ENCODE measurements around the gene UNC45A.

UNC45A gene

DNA sequence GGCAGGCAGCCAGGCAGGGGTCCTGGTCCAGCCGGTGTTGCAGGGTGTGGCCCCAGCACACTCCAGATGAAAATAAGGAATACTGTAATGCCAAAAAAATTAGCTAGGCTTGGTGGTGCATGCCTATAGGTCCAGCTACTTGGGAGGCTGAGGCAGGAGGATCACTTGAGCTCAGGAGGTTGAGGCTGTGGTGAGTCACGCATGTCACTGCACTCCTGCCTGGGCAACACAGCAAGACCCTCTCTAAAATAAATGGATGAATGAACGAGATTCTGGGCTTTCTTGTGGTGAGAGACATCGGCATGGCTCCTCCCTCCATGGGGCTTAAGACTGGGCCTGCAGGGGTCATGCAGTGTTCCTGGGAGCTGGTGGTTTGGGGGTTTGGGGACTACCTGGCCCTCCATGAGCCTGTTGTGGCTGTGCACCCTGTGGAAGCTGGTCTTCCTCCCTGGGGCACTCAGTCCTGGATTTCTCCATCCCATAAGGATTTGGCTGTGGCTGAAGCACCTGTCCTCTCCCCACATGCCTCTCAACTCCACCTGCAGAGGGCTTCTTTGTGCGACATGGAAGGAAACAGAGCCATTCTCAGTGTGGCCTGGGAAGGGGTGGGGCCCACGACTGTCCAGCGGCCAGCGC is 12.0 kb downstream of the UNC45A start:
- no peak for DNase-seq

DNA sequence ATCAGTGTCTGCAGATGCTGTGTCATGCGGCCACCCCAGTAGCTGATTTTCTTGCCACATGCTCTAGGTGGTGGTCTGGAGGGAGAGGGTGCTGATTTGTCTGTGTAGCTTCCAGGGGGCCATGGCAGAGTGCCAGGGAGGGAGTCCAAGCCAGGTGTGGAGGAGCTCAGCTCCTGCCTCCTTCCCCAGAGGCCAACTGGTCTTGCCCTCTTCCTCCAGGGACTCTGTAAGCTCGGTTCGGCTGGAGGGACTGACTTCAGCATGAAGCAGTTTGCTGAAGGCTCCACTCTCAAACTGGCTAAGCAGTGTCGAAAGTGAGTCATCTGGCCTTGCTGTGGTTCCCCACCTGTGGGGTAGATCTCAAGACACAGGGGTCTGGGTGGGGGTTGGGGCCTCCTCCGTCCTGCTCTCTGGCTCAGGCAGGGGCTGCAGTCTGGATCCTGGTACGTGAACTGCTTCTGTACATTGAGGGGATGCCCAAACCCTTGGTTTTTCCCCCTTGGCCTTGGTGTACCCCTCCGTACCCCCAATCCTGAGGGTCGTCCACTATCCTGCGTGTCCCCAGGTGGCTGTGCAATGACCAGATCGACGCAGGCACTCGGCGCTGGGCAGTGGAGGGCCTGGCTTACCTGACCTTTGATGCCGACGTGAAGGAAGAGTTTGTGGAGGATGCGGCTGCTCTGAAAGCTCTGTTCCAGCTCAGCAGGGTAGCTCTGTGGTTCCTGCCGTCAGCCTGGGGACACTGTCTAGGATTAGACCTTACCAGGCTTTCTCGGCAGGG is 12.7 kb downstream of the UNC45A start:
- DNase-seq, result no peak

DNA sequence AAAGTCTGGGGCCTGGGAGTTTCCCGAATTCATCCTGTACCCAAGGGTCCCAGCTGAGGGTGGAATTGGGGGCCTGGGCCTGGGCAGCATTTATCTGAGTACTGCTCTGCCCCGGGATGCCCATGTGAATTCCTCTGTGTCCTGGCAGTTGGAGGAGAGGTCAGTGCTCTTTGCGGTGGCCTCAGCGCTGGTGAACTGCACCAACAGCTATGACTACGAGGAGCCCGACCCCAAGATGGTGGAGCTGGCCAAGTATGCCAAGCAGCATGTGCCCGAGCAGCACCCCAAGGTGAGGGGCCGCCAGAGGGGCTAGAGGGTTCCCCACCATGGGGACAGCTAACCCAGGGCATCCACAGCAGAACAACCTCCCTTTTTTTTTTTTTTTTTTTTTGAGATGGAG is 13.4 kb downstream of the UNC45A start:
- no peak for DNase-seq

DNA sequence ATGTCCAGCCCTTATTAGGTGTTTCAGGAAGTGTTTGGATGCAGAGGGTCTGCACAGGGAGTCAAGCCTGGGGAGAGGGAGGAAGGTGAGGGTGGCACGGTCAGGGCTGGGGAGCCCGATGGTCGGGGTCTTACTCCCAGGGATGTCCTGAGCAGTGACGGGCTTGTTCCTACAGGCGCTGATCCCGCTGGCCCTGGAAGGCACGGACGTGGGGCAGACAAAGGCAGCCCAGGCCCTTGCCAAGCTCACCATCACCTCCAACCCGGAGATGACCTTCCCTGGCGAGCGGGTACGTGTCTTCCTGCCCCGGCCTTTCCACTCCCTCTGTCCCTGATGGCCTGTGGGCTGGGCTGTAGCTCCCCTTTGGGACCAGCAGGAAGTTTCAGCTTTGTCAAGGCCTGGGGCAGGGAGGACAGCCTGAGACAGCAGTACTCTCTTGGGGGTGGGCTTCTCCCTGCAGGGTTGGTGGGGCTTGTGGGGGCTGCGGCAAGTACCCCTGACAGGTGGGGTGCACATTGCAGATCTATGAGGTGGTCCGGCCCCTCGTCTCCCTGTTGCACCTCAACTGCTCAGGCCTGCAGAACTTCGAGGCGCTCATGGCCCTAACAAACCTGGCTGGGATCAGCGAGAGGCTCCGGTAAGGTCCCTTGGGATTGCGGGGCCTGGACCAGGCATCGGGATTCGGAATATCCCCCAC is 15.0 kb downstream of the UNC45A start:
- DNase-seq, result no peak

DNA sequence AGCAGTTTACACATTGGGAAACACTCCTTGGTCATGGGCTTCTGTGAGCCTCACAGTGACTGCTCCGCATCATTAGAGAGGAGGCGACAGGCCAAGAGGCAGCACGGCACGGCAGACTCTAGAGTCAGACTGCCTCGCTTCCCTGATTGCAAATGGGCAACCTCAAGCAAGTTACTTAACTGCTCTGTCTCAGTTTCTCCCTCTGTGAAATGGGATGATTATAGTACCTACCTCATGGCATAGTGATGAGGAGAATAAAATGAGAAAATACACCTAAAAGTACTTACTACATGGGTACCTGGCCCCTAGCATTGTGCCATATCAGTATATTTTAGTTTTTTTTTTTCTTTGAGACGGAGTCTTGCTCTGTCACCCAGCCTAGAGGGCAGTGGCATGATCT is 15.6 kb downstream of the UNC45A start:
- no peak for DNase-seq

DNA sequence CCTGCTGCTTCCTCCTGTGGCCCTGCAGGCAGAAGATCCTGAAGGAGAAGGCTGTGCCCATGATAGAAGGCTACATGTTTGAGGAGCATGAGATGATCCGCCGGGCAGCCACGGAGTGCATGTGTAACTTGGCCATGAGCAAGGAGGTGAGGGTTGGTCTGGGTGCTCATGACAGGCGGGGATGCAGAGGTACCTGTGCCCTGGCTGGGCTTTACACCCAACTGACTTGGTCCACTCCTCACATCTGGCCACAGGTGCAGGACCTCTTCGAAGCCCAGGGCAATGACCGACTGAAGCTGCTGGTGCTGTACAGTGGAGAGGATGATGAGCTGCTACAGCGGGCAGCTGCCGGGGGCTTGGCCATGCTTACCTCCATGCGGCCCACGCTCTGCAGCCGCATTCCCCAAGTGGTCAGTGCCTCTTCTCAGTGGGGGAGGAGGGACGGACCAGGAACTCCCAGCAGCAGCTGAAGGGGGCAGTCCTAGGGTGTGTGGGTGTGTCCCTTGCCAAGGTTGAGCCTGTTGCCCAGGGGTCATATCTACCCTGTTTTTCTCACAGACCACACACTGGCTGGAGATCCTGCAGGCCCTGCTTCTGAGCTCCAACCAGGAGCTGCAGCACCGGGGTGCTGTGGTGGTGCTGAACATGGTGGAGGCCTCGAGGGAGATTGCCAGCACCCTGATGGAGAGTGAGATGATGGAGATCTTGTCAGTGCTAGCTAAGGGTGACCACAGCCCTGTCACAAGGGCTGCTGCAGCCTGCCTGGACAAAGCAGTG is 18.0 kb downstream of the UNC45A start:
- DNase-seq, result no peak

DNA sequence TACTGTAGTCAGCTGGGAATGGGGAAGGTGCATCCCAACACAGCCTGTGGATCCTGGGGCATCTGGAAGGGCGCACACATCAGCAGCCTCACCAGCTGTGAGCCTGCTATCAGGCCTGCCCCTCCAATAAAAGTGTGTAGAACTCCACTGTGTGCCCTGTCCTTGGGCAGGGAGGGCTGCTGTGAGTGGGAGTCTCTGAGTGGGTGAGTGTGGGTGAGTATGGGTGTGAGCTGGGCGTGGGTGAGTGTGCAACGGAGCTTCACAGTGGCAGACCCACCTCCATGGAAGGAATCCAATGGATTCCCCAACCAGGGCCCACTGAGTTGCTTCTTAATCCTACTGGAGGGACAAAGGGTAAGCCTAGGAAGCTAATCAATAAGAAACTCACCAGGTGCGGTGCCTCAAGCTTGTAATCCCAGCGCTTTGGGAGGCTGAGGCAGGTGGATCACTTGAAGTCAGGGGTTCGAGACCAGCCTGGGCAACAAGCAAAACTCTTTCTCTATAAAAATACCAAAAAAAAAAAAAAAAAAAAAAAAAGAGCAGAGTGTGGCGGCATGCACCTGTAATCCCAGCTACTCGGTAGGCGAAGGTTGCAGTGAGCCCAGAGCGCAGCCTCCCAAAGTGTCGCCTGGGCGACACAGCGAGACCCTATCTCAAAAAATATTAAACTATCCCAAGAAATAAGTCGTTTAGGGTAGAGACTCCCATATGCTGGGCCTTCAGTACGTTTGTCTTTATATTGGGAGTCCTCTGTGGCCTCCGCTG is 19.0 kb downstream of the UNC45A start:
- no peak for DNase-seq

DNA sequence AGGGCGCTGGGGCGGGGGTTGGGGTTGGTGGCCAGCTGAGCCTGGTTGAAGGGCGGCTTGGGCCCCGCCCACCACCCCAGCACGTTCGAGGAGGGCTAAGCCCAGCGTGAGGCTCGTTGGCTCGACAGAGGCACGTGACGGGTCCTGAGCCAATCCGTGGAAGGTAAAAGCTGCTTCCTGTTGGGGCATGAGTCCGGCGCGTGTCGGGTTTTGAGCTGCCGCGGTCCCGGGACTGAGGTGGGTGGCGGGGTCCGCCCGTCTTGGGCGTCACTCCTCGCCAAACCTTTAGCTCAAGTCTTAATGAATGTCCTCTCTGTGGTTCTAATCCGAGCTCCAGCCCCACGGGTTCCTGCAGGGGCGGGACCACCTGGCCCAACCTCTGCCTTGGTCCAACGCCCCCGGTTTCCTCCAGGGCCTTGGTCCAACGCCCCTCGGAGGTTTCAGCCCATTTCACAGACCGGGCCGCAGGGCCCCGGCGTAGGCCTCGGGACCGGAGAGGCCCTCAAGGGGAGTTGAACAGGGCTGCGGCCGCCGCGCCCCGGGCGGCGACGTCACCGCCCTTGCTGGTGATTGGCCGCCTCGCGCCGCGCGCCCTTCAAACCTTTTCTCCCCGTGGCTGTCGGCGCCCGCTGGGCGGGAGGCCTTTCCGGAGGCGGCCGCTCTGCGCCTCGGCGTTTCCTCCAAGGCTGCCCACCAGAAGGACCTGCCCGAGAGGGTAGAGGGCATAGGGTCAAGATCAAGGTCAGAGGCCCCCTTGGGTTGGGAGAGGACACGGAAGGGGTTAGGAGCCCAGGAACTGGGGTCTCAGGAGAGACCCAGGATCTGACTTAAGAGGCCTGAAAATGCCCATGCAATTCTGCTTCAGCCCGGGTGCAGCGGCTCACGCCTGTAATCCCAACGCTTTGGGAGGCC is 19.9 kb downstream of the UNC45A start, which contains the start of gene RCCD1:
Gene RCCD1, plus strand, starts transcription at position 173 of the 912 bp plus-strand sequence. CDS start 1,851 bp downstream, outside the sequence.
- DNase-seq, result peak; percentile 83

DNA sequence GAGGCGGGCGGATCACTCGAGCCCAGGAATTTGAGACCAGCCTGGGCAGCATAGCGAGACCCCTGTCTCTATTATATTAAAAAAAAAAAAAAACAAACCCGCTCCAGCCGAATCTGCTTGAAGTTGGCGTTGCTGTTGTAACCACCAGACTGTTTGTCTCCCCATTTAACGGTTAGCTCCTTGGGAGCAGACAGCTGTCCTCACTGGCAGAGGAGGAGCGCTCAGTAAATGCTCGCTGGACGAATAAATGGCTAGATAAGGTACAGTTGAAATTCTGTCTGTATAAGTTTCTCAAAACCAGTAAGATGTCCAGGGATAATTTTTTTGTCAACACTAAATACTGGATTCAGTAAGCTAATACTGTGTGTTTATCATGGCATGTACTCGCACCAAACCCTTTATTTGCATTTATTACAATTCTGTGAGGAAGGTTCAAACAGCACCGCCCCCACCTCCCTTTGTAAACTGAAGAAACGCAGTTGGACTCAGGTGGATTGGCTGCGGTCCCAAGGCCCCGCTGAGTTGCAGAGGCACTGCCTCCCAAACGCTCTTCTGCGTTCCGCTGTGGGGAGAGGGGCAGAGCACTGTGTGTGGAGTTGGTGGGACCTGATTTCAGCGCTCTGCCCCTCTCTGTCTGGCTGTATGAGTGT is 20.7 kb downstream of the UNC45A start:
- no peak for DNase-seq

DNA sequence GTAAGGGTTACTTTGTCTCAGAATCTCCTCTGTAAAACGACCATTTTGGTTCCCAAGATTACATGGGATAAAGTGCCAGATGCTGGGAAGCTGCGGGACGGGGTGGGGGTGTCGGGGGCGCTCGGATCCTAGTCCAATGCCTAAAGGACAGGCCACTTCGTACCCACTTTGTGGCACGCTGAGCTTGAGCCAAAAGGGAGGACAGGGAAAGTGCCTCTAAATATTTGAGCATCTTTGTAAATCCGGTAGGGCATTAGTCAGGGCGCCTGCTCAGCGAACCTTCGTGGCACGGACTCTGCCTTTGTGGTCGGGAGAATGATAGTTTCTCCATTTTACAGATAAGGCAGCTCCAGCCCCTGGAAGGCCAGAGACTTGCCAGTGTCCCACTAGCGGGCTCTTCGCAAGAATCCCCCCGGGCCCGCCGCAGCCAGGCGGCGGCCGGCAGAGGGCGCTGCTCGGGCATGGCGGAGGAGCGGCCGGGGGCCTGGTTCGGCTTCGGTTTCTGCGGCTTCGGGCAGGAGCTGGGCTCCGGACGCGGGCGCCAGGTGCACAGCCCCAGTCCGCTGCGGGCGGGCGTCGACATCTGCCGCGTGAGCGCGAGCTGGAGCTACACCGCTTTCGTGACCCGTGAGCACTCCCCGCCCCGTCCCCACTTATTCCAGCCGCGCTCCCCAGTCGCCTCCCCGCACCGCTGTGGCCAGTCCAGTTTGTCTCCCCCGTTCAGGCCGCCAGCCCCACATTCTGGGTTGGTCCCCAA is 21.4 kb downstream of the UNC45A start:
- peak; percentile 8 for DNase-seq

DNA sequence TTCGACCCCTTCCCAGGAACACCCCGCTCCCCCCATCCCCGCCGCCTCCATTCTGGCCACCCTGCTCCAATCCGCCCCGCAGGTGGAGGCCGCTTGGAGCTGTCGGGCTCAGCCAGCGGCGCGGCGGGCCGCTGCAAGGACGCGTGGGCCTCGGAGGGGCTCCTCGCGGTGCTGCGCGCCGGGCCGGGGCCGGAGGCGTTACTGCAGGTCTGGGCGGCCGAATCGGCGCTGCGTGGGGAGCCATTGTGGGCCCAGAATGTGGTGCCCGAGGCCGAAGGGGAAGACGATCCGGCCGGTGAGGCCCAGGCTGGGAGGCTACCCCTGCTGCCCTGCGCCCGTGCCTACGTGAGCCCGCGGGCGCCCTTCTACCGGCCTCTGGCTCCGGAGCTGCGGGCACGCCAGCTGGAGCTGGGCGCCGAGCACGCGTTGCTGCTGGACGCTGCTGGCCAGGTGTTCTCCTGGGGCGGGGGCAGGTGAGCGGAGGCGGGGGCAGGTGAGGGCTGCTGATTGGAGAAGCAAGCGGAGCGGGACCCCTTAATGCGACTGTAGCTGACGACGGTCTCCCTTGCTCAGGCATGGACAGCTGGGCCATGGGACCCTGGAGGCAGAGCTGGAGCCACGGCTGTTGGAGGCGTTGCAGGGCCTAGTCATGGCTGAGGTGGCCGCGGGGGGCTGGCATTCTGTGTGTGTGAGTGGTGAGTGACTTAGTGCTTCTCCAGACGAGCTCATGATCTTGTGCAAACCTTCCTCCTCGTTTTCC is 22.1 kb downstream of the UNC45A start:
- DNase-seq, result no peak

DNA sequence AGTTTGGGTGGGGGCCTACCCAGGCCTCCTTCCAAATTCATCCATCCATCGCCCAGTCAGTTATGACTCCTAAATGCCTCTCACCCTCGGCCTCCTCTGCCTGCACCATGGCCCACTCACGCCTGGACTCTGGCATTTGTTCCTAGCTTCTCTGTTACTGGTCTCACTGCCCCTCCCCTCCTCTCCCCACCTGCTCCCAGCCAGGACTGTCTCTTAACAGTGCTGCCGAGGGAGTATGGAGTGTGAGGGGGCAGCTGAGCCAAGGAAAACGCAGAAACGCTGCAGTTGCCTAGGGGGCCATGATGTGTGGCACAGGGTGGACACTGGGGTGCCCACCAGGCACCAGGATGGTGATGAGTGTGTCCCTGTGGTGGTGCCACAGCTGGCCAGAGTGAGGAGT is 22.7 kb downstream of the UNC45A start:
- DNase-seq, result no peak

DNA sequence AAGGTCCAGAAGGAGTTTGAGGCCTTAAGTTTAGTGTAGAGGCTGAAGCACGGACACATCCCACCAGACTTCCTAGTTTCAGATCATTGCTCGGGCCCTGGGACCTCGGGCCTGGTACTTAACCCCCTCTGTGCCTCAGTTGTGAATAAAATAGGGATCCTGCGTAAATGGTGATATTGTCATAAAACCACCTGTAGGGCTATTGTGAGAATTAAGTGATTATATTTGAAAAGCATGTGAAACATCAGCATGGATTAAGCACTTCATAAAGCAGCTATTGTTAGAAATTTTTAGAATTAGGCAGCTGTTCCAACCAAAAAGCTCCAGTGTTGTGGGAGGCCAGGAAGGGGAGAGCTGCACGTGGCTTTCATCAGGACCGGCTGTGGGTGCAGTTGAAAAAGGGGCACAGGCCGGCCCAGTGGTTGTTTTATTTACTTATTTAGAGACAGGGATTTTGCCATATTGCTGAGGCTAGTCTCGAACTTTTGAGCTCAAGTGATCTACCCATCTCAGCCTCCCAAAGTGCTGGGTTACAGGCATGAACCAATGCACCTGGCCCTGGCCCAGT is 24.0 kb downstream of the UNC45A start:
- DNase-seq, result no peak

DNA sequence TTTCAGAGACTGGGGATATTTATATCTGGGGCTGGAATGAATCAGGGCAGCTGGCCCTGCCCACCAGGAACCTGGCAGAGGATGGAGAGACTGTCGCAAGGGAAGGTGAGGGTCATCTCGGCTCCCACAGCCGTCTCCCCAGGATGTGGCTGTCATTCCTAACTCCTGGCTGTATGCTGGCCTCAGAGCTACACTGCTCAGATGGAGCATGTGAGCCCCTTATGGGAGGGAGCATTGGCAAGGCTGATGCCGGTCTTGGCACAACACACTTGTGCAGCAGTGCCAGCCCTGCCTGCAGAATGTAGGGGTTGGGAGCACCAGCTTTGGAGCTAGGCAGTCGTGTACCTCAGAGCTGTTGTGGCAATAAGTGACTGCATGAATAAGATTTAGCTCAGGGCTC is 24.8 kb downstream of the UNC45A start:
- DNase-seq, result peak; percentile 70

DNA sequence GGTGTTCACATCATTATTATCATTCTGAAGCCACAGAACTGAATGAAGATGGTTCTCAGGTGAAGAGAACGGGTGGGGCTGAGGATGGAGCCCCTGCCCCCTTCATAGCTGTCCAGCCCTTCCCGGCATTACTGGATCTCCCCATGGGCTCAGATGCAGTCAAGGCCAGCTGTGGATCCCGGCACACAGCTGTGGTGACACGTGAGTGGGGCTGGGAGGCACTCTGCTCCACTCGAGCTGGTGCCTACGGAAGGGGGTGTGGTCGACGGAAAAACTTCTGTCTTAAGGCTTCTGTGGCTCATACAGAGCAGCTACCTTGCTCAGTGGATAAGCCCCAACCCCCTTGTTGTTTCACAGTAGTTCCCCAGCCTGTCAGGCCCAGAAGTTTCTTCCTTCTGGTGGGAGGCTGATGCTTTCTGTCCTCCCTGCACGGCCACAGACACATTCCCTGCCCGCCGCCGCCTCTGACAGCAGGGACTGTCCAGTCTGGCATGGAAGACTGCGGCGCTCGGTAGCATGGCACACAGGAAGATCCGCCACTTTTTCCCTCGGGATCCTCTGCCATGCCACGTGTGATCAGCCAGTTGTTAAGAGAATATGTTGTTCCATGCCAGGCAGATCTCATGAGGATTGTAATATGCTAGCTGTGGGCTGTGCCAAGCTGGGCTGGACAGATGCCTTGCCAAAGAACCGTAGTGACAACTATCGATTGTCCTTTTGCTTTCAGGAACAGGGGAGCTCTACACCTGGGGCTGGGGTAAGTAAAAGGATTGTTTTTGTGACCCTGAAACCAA is 25.4 kb downstream of the UNC45A start:
- DNase-seq, result peak; percentile 20

DNA sequence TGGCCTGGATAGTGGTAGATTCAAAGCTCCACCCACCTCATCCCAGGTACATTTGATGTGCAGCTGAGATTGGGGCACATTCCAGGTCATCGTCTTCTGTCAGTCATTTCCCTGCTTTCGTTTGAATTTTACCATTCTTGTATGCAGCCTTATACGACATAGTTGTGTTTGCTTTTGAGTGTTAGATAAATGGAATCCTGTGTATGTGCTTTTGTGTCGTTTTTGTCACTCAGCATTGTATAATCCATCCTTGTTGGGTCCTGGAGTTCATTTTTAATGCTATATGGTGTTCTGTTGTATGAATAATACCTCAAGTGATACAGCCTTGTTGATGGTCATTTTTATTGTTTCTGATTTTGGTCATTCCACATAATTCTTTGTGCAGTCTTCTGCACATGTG is 26.9 kb downstream of the UNC45A start:
- no peak for DNase-seq

DNA sequence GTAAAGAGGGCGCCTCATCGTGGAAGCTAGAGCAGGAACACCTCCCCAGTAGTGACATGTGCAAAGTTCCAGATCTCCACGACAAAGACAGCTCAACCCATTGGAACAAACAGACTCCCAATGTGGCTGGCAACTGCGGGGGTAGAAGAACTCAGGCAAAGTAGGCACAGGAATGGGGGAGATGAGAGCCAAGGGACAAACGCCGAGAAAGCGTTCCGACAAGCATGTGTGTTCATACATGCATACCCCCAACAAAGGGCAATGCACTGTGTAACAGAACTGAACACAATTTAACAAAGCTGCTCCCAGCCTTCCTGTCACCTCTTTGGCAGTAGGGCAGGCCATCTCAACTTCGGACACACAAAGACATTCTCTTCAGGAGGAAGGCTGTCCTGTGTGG is 31.2 kb downstream of the UNC45A start:
- DNase-seq, result no peak

DNA sequence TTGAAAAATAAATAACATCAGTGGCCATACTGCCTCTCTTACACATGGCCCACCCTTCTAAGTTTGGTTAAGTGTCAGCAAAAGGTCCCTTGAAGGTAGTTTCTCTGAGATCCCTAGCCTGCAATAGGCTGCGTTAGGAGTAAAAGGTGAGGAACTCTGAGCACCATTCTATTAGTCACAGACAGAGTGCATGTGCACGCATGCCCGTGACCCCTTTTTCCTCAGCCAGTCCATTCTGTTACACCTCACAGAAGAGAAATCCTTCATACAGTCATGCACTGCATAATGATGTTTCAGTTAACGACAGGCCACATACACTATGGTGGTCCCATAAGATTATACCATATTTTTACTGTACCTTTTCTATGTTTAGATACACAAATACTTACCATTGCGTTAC is 32.1 kb downstream of the UNC45A start:
- DNase-seq, result no peak

All from NCI-H1694 (cell line).